Transverse colon (tissue), 3 donors: Measurements from ENCODE around the gene SPINK7.
"Not testable (repeated sequence)": the region's sequence is repeated elsewhere in the genome, so short reads cannot be mapped to it uniquely, and the experiment has no call there.

Source experiments
- CTCF ChIP-seq, 5 experiments: fragments of 200-600 bp in 3 of 5; fragments of 450-650 bp in 2 of 5; sonication (generic) in 3 of 5; IDR thresholded peaks; 1 replicate in 2 of 5; 2 replicates in 3 of 5; pipeline ENCODE4 v1.5.1; 2016 to 2017; ENCODE audit warnings: antibody characterized with exemption in 5 of 5, inconsistent platforms in 3 of 5, mild to moderate bottlenecking in 2 of 5, moderate library complexity in 1 of 5
- EP300 ChIP-seq: sonication (generic); formaldehyde crosslinking; IDR thresholded peaks from one replicate; pipeline ENCODE4 v1.6.1; 2017; ENCODE audit warnings: antibody characterized with exemption, low read depth
- POLR2A ChIP-seq: fragments of 450-650 bp; IDR thresholded peaks from one replicate; pipeline ENCODE4 v1.6.1; 2016; ENCODE audit warnings: antibody characterized with exemption, mild to moderate bottlenecking, moderate library complexity

- not testable (repeated sequence) for TF ChIP-seq CTCF (IDR thresholded peaks at IDR 0.05); POLR2A; EP300
Observed at GRCh38 chr5:148280893-148281292, 31.3 kb upstream of the SPINK7 start.
